Measurements from ENCODE around the gene CARS1.
A peak's percentile ranks its signal among the peaks of the same experiment; 100 is the strongest.

CARS1 gene

GRCh38 chr11:3037040-3037944 lies 19.9 kb downstream of the CARS1 start:
- peak; percentile 72 for DNase-seq

- DNase-seq, result no peak
Observed at GRCh38 chr11:3036419-3036818, 20.8 kb downstream of the CARS1 start.

- no peak for DNase-seq
Observed at GRCh38 chr11:3035333-3035732, 21.9 kb downstream of the CARS1 start.

GRCh38 chr11:3030289-3031070 lies 26.7 kb downstream of the CARS1 start:
- no peak for DNase-seq

GRCh38 chr11:3028813-3029212 lies 28.4 kb downstream of the CARS1 start:
- DNase-seq, result no peak

- no peak for DNase-seq
Observed at GRCh38 chr11:3026803-3027202, 30.4 kb downstream of the CARS1 start.

GRCh38 chr11:3022982-3023381 lies 34.2 kb downstream of the CARS1 start:
- peak; percentile 83 for DNase-seq

GRCh38 chr11:3022300-3022967 lies 34.8 kb downstream of the CARS1 start:
- DNase-seq, result peak; percentile 61

- DNase-seq, result no peak
Observed at GRCh38 chr11:3021125-3021524, 36.1 kb downstream of the CARS1 start.

GRCh38 chr11:3020011-3020410 lies 37.2 kb downstream of the CARS1 start:
- DNase-seq, result no peak

- no peak for DNase-seq
Observed at GRCh38 chr11:3018596-3018995, 38.6 kb downstream of the CARS1 start.

- DNase-seq, result no peak
Observed at GRCh38 chr11:3016861-3017260, 40.4 kb downstream of the CARS1 start.

GRCh38 chr11:3015796-3016195 lies 41.4 kb downstream of the CARS1 start:
- DNase-seq, result no peak

GRCh38 chr11:3014943-3015342 lies 42.3 kb downstream of the CARS1 start:
- DNase-seq, result no peak

- DNase-seq, result no peak
Observed at GRCh38 chr11:3014057-3014938, 42.9 kb downstream of the CARS1 start.

- no peak for DNase-seq
Observed at GRCh38 chr11:3011891-3012885, 45.0 kb downstream of the CARS1 start.

GRCh38 chr11:3010521-3011275 lies 46.5 kb downstream of the CARS1 start:
- DNase-seq, result no peak

GRCh38 chr11:3010004-3010403 lies 47.2 kb downstream of the CARS1 start:
- no peak for DNase-seq

GRCh38 chr11:3009481-3009880 lies 47.7 kb downstream of the CARS1 start:
- DNase-seq, result no peak

GRCh38 chr11:3008746-3009336 lies 48.4 kb downstream of the CARS1 start:
- no peak for DNase-seq

Measured in fibroblast of skin of back (primary cell).